Measurements from ENCODE around the gene SLC8A1.

GRCh38 chr2:40179801-40180200 lies 272.1 kb downstream of the SLC8A1 start:
- TF ChIP-seq CTCF (IDR thresholded peaks at IDR 0.05) (no peak), POLR2A (IDR thresholded peaks at IDR 0.05) (no peak)

Data from Peyer's patch (tissue), 4 donors.